ENCODE measurements around the gene KLHL14.

KLHL14 gene

GRCh38 chr18:32637226-32637625 is 135.6 kb downstream of the KLHL14 start:
- DNase-seq (ENCODE audit: low read depth, low spot score): no peak

GRCh38 chr18:32634876-32635431 is 137.9 kb downstream of the KLHL14 start:
- DNase-seq (ENCODE audit: low read depth, low spot score): no peak

- peak; percentile 28 for DNase-seq (ENCODE audit: low read depth, low spot score)
Observed at GRCh38 chr18:32629981-32630700, 142.7 kb downstream of the KLHL14 start.

GRCh38 chr18:32629292-32629691 is 143.5 kb downstream of the KLHL14 start:
- no peak for DNase-seq (ENCODE audit: low read depth, low spot score)

GRCh38 chr18:32624182-32624723 is 148.6 kb downstream of the KLHL14 start:
- no peak for DNase-seq (ENCODE audit: low read depth, low spot score)

- no peak for DNase-seq (ENCODE audit: low read depth, low spot score)
Observed at GRCh38 chr18:32623563-32623962, 149.3 kb downstream of the KLHL14 start.

All from astrocyte of the hippocampus (primary cell).